ENCODE results near the gene MCL1. TPM values are rescaled to one million over a fixed set of nuclear protein-coding genes. Genes with fewer than 3 reads are reported as not detected.
A peak's percentile ranks its signal among the peaks of the same experiment; 100 is the strongest.

Gene MCL1
- total and polyA plus RNA-seq, 10 of the 15 experiments (the other 5 are each of a cell fraction or from before 2014, with no cell fraction given) = 18.1 to 148 (median 86.4) TPM

DNA sequence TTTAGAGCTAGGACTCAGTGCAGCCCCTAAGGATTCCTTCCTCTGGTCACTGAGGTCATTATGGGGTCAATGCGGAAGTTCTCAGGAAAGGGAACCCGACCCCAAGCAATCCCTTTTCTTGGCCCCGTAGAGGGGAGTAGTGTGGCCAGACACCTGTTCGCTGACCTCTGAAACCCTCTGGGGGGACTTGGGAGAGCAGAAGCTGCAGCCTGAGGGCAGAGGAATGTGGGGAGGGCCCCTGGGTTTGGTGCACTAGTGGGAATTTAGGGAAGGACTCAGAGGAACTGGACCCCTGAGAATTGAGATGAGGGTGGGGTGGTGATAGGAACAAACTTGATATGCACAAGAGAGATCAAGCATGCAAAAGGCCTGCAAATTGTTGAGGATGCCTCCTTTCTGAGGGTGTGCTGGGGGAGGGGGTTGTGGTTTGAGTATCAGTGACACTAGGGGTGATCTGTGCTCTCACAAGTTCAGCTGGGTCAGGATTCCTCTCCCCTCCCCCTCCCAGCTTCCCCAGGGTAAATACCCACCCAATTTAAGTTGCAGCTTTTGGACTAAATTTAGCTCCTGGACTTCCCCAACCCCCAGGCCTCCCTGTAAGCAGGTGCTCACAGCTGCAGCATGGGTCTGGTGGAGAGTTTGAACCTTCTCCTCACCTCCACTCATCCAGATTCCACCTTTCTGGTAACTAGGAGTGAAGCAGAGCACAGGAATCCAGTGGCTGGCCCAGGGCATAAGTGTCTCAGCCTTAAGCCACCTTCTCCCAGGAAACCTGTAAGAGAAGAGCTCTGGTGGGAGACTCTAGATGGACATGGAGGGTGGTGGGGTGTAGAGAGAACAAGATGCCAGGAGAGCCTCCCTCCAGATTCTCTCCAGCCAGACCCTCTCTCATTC lies 16.7 kb downstream of the MCL1 start (continued):
- TF ChIP-seq ASH2L (IDR thresholded peaks at IDR 0.05; ENCODE audit: borderline replicate concordance, low read depth) = no peak; the same call in 1 of the 2 replicates
- peak; percentile 90 for TF ChIP-seq MTA2 (IDR thresholded peaks at IDR 0.05; ENCODE audit: low read depth)
- TF ChIP-seq POLR2AphosphoS5 (IDR thresholded peaks at IDR 0.05; ENCODE audit: low read length) = peak; percentile 55; the same call in 1 of the 2 replicates
- TF ChIP-seq, protein P1, sequence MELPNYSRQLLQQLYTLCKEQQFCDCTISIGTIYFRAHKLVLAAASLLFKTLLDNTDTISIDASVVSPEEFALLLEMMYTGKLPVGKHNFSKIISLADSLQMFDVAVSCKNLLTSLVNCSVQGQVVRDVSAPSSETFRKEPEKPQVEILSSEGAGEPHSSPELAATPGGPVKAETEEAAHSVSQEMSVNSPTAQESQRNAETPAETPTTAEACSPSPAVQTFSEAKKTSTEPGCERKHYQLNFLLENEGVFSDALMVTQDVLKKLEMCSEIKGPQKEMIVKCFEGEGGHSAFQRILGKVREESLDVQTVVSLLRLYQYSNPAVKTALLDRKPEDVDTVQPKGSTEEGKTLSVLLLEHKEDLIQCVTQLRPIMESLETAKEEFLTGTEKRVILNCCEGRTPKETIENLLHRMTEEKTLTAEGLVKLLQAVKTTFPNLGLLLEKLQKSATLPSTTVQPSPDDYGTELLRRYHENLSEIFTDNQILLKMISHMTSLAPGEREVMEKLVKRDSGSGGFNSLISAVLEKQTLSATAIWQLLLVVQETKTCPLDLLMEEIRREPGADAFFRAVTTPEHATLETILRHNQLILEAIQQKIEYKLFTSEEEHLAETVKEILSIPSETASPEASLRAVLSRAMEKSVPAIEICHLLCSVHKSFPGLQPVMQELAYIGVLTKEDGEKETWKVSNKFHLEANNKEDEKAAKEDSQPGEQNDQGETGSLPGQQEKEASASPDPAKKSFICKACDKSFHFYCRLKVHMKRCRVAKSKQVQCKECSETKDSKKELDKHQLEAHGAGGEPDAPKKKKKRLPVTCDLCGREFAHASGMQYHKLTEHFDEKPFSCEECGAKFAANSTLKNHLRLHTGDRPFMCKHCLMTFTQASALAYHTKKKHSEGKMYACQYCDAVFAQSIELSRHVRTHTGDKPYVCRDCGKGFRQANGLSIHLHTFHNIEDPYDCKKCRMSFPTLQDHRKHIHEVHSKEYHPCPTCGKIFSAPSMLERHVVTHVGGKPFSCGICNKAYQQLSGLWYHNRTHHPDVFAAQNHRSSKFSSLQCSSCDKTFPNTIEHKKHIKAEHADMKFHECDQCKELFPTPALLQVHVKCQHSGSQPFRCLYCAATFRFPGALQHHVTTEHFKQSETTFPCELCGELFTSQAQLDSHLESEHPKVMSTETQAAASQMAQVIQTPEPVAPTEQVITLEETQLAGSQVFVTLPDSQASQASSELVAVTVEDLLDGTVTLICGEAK (IDR thresholded peaks at IDR 0.05; ENCODE audit: borderline replicate concordance) = no peak
- 0 out of 2 replicates have a peak, but pooled peaks have one; percentile 58 for TF ChIP-seq TAF1 (IDR thresholded peaks at IDR 0.05; ENCODE audit: borderline replicate concordance, low read depth, low read length)
- TF ChIP-seq, protein P2, sequence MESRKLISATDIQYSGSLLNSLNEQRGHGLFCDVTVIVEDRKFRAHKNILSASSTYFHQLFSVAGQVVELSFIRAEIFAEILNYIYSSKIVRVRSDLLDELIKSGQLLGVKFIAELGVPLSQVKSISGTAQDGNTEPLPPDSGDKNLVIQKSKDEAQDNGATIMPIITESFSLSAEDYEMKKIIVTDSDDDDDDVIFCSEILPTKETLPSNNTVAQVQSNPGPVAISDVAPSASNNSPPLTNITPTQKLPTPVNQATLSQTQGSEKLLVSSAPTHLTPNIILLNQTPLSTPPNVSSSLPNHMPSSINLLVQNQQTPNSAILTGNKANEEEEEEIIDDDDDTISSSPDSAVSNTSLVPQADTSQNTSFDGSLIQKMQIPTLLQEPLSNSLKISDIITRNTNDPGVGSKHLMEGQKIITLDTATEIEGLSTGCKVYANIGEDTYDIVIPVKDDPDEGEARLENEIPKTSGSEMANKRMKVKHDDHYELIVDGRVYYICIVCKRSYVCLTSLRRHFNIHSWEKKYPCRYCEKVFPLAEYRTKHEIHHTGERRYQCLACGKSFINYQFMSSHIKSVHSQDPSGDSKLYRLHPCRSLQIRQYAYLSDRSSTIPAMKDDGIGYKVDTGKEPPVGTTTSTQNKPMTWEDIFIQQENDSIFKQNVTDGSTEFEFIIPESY (IDR thresholded peaks at IDR 0.05) = no peak
- TF ChIP-seq, protein P3, sequence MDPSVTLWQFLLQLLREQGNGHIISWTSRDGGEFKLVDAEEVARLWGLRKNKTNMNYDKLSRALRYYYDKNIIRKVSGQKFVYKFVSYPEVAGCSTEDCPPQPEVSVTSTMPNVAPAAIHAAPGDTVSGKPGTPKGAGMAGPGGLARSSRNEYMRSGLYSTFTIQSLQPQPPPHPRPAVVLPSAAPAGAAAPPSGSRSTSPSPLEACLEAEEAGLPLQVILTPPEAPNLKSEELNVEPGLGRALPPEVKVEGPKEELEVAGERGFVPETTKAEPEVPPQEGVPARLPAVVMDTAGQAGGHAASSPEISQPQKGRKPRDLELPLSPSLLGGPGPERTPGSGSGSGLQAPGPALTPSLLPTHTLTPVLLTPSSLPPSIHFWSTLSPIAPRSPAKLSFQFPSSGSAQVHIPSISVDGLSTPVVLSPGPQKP (IDR thresholded peaks at IDR 0.05; ENCODE audit: low read depth, low read length) = peak; percentile 33; the same call in 1 of the 2 replicates
- TF ChIP-seq POU2F2 (IDR thresholded peaks at IDR 0.05; ENCODE audit: borderline replicate concordance, low read depth, low read length) = peak; percentile 95
- no peak for TF ChIP-seq CEBPZ (IDR thresholded peaks at IDR 0.05; ENCODE audit: low read depth, low read length)
- peak; percentile 89 for TF ChIP-seq NBN (IDR thresholded peaks at IDR 0.05)
- TF ChIP-seq CBFB (IDR thresholded peaks at IDR 0.05; ENCODE audit: low read depth) = peak; percentile 85
- TF ChIP-seq EGR1 (IDR thresholded peaks at IDR 0.05; ENCODE audit: borderline replicate concordance in 1 of 2, low read depth in 2 of 2, low read length in 2 of 2) = peak in 1 of 2 experiments; percentile 43; a peak in 1 of 3 replicates
- peak in 1 of 2 experiments; percentile 32; a peak in 1 of 4 replicates for TF ChIP-seq SRF (IDR thresholded peaks at IDR 0.05; ENCODE audit: low read depth in 2 of 2, low read length in 2 of 2)
- peak; percentile 84 for TF ChIP-seq IRF4 (IDR thresholded peaks at IDR 0.05; ENCODE audit: low read depth, low read length)
- peak; percentile 10; the same call in 1 of the 2 replicates for TF ChIP-seq SMC3 (IDR thresholded peaks at IDR 0.05; ENCODE audit: borderline replicate concordance, low read length)
- no peak for TF ChIP-seq RBBP5 (conservative IDR thresholded peaks at IDR 0.05)
- no peak for TF ChIP-seq SUZ12 (IDR thresholded peaks at IDR 0.05; ENCODE audit: unreplicated experiment)
- peak; percentile 75 for TF ChIP-seq YY1 (IDR thresholded peaks at IDR 0.05; ENCODE audit: low read depth, low read length)
- TF ChIP-seq FOXM1 (IDR thresholded peaks at IDR 0.05; ENCODE audit: low read depth, low read length) = no peak
